Neuronal stem cell (in vitro differentiated cells): ENCODE results near the gene RPN1.
"Not testable (repeated sequence)": the region's sequence is repeated elsewhere in the genome, so short reads cannot be mapped to it uniquely, and the experiment has no call there.

Source experiments
- DNase-seq: peaks from one replicate; pipeline ENCODE4 v3.0.0-alpha.2; 2013; ENCODE audit warnings: low spot score
- H2AFZ ChIP-seq: one replicate; pipeline ENCODE4 v1.6.1; 2013; ENCODE audit warnings: mild to moderate bottlenecking, low read length, inconsistent platforms
- H2AK5ac ChIP-seq: 2 replicates; pipeline ENCODE4 v1.6.1; 2013; ENCODE audit warnings: low read depth, mild to moderate bottlenecking, inconsistent platforms, low read length, moderate library complexity, mixed read lengths
- H2BK120ac ChIP-seq: 2 replicates; pipeline ENCODE4 v1.6.1; 2013; ENCODE audit warnings: low read depth, mild to moderate bottlenecking, inconsistent platforms, low read length, moderate library complexity, mixed read lengths
- H2BK12ac ChIP-seq: one replicate; pipeline ENCODE4 v1.6.1; 2013; ENCODE audit warnings: low read length, inconsistent platforms
- H2BK15ac ChIP-seq: 2 replicates; pipeline ENCODE4 v1.6.1; 2013; ENCODE audit warnings: mild to moderate bottlenecking, low read length, inconsistent platforms, mixed read lengths
- H2BK5ac ChIP-seq: one replicate; pipeline ENCODE4 v1.6.1; 2013; ENCODE audit warnings: inconsistent platforms, mild to moderate bottlenecking, low read length, moderate library complexity
- H3K14ac ChIP-seq: one replicate; pipeline ENCODE4 v1.6.1; 2013; ENCODE audit warnings: low read length, inconsistent platforms
- H3K18ac ChIP-seq: 2 replicates; pipeline ENCODE4 v1.6.1; 2013; ENCODE audit warnings: low read length, inconsistent platforms
- H3K23ac ChIP-seq: 2 replicates; pipeline ENCODE4 v1.6.1; 2013; ENCODE audit warnings: low read depth, mild to moderate bottlenecking, mixed read lengths, low read length, inconsistent platforms; ENCODE audit not compliant: poor library complexity
- H3K27ac ChIP-seq: replicated peaks from 3 replicates; pipeline ENCODE4 v1.5.1; 2013; ENCODE audit warnings: low read length, inconsistent platforms
- H3K27me3 ChIP-seq, 3 experiments: 2 replicates each; pipeline ENCODE4 v1.6.1; 2013; ENCODE audit warnings: low read length in 3 of 3, mild to moderate bottlenecking in 2 of 3, inconsistent platforms in 1 of 3, low read depth in 1 of 3, mixed read lengths in 1 of 3, moderate library complexity in 1 of 3; ENCODE audit not compliant: control insufficient read depth in 3 of 3, insufficient read depth in 3 of 3
- H3K36me3 ChIP-seq, 2 donors: replicated peaks in 1 of 2; 2 replicates each; pipeline ENCODE4 v1.6.1; 2013; ENCODE audit warnings: low read length in 2 of 2; ENCODE audit not compliant: control insufficient read depth in 2 of 2, insufficient read depth in 2 of 2
- H3K4ac ChIP-seq: 2 replicates; pipeline ENCODE4 v1.6.1; 2013; ENCODE audit warnings: inconsistent platforms, mild to moderate bottlenecking, low read length, moderate library complexity
- H3K4me1 ChIP-seq, 2 donors: 1 replicate in 1 of 2; 2 replicates in 1 of 2; pipeline ENCODE4 v1.6.1; 2013; ENCODE audit warnings: low read length in 2 of 2, low read depth in 1 of 2; ENCODE audit not compliant: control insufficient read depth in 2 of 2, insufficient read depth in 1 of 2
- H3K4me2 ChIP-seq: one replicate; pipeline ENCODE4 v1.6.1; 2013; ENCODE audit warnings: mild to moderate bottlenecking, low read length, inconsistent platforms; ENCODE audit not compliant: insufficient read depth, poor library complexity, severe bottlenecking
- H3K4me3 ChIP-seq, 2 donors: 2 replicates each; pipeline ENCODE4 v1.5.1; 2013; ENCODE audit warnings: low read length in 2 of 2, mild to moderate bottlenecking in 2 of 2, inconsistent platforms in 1 of 2, moderate library complexity in 1 of 2
- H3K79me1 ChIP-seq: one replicate; pipeline ENCODE4 v1.6.1; 2013; ENCODE audit warnings: low read depth, mild to moderate bottlenecking, inconsistent platforms, low read length, moderate library complexity
- H3K9ac ChIP-seq: one replicate; pipeline ENCODE4 v1.6.1; 2013; ENCODE audit warnings: mild to moderate bottlenecking, low read depth, low read length, inconsistent platforms; ENCODE audit not compliant: poor library complexity
- H3K9me3 ChIP-seq, 2 donors: replicated peaks in 1 of 2; 2 replicates each; pipeline versions ENCODE3 to v1.6.1; 2013; ENCODE audit warnings: low read length in 2 of 2, mild to moderate bottlenecking in 2 of 2, inconsistent platforms in 1 of 2, low read depth in 1 of 2, mixed read lengths in 1 of 2, moderate library complexity in 1 of 2; ENCODE audit not compliant: control insufficient read depth in 2 of 2, insufficient read depth in 1 of 2
- H4K8ac ChIP-seq: one replicate; pipeline ENCODE4 v1.6.1; 2013; ENCODE audit warnings: low read depth, mild to moderate bottlenecking, inconsistent platforms, low read length, moderate library complexity
- H4K91ac ChIP-seq: one replicate; pipeline ENCODE4 v1.6.1; 2013; ENCODE audit warnings: low read length, low read depth, mild to moderate bottlenecking, inconsistent platforms; ENCODE audit not compliant: poor library complexity
- WGBS, 2 donors: extraction: QIAGEN DNeasy Blood & Tissue Kit; methylation state at CpG; one replicate each; pipeline ENCODE4 v1.1.7; 2013; ENCODE audit warnings: missing lambda C conversion rate in 2 of 2, mixed read lengths in 1 of 2; ENCODE audit not compliant: insufficient read length in 2 of 2, insufficient replicate concordance in 1 of 2; ENCODE audit errors: extremely low coverage in 2 of 2; 5-methylcytosine and 5-hydroxymethylcytosine counted together

Gene RPN1

DNA sequence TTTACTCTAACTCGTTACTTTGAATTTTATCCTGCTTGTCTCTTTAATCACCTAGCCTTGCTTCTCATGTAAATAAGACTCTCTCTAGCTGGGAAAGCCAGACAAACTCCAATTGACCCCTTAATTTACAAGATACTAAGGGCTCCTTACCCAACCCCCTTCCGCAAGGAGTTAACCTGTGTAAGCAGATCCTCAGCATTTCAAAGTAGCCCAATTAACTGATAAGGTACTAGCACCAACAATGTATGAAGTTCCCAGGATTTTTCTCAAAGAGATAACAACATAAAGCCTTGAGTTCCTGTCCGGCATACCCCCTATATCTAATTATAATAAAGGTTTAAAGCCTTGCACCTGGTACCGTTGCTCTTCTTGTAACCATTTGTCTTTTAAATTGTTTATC is 25.2 kb upstream of the RPN1 start:
- not testable (repeated sequence) for H3K9ac ChIP-seq, H2AFZ ChIP-seq, H3K4ac ChIP-seq, H2AK5ac ChIP-seq, H3K23ac ChIP-seq, H2BK5ac ChIP-seq, H2BK15ac ChIP-seq, H3K9me3 ChIP-seq, H2BK12ac ChIP-seq, H3K4me1 ChIP-seq, H3K14ac ChIP-seq, H3K18ac ChIP-seq, H3K36me3 ChIP-seq, H3K4me3 ChIP-seq, H3K79me1 ChIP-seq, H3K4me2 ChIP-seq, H4K91ac ChIP-seq, DNase-seq, H3K27ac ChIP-seq, H2BK120ac ChIP-seq, H4K8ac ChIP-seq, H3K27me3 ChIP-seq
- WGBS, 2 donors = no CpG with 5 or more reads among the region's 4 CpGs

DNA sequence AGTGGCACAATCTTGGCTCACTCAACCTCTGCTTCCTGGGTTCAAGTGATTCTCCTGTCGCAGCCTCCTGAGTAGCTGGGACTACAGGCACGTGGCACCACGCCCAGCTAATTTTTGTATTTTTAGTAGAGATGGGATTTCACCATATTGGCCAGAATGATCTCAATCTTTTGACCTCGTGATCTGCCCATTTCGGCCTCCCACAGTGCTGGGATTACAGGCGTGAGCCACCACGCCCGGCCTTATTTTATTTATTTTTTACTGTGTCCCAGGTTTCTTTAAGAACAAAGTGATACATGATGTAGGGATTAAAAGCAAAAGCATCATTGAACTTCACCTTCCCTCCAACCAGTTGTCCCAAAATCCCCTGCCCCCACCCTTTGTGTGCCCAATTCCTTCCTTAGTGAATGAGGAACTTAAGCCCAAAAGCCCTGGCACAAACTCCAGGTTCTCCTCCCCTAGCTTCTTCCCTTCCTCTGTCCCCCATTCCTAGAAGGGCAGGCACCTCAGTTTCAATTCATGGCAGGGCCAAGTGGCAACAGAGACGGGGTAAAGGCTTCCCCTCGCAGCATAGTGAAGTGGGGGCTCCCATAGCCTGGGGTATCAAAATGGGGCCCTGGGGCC is 23.7 kb upstream of the RPN1 start:
- Histone ChIP-seq H3K27ac (no peak overlapping the region), H3K18ac (no peak overlapping the region), H2BK5ac (no peak overlapping the region), H2AK5ac (peak overlapping the region; percentile 56), H2AFZ (no peak overlapping the region), H3K4me1 (no peaks in the 10 kb centered on the region), H3K23ac (no peak overlapping the region), H3K27me3 (peaks cover 0 to 1% (median 0%) of the 10 kb centered on the region in 3 experiments), H3K4me3 (no peak overlapping the region), H3K4ac (no peak overlapping the region), H4K8ac (no peak overlapping the region), H2BK120ac (no peak overlapping the region), H4K91ac (no peak overlapping the region), H2BK15ac (no peak overlapping the region), H3K79me1 (no peaks in the 10 kb centered on the region), H3K9ac (no peak overlapping the region), H3K9me3 (no peaks in the 10 kb centered on the region), H3K14ac (no peak overlapping the region), H2BK12ac (no peak overlapping the region), H3K36me3 (no peaks in the 10 kb centered on the region), H3K4me2 (no peak overlapping the region)
- no peak for DNase-seq
- no CpG with 5 or more reads among the region's 10 CpGs for WGBS, 2 donors

DNA sequence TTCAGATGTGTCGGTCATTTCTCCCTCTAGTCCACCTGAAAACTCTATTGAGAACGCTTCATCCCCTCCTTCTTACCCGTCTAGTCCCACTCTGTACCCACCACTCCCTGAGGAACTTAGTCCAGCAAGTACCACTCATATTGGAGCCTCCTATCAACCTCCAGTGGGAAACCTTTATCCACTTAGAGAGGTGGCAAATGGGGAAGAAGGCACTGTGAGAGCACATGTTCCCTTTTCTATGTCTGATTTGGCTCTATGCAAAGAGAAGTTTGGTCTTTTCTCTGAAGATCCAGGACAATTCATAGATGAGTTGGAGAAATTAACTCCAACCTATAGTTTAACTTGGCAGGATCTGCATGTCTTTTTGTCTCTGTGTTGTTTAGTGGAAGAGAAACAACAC is 17.0 kb upstream of the RPN1 start:
- Histone ChIP-seq H4K8ac (no peak overlapping the region), H4K91ac (no peak overlapping the region), H3K18ac (no peak overlapping the region), H3K36me3 (no peaks in the 10 kb centered on the region), H3K9ac (no peak overlapping the region), H2AK5ac (no peak overlapping the region), H2BK120ac (no peak overlapping the region), H3K4me1 (no peaks in the 10 kb centered on the region), H2BK5ac (no peak overlapping the region), H3K79me1 (no peaks in the 10 kb centered on the region), H2AFZ (no peak overlapping the region), H2BK12ac (no peak overlapping the region), H2BK15ac (no peak overlapping the region), H3K4ac (no peak overlapping the region), H3K27ac (no peak overlapping the region), H3K4me3 (no peak overlapping the region), H3K4me2 (no peak overlapping the region), H3K9me3 (peaks cover 0 to 2% of the 10 kb centered on the region in 2 donors), H3K23ac (no peak overlapping the region), H3K14ac (no peak overlapping the region), H3K27me3 (no peaks in the 10 kb centered on the region)
- DNase-seq = no peak
- no CpG with 5 or more reads among the region's 3 CpGs for WGBS, 2 donors

DNA sequence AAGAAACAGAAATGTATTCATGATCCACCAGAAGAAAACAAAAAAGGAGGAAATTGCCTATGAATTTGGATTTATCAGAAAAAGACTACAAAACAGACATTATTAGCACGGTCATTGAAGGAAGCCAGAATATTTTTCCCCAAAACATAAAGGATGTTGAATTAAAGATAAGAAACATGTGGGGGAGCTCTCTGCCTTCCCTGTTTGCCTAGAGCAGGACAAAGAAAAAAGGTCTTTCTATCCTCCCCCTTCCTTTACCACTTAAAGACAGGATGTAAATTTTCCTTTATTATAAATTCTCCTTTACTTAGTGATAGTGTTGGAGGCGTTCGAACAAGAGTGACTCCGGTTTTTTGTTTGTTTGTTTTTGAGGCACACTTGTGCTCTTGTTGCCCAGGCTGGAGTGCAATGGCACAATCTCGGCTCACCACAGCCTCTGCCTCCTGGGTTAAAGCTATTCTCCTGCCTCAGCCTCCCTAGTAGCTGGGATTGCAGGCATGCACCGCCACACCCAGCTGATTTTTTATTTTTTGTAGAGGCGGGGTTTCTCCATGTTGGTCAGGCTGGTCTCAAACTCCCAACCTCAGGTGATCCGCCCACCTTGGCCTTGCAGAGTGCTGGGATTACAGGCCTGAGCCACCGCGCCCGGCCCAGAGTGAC is 14.9 kb upstream of the RPN1 start:
- no peak overlapping the region for H4K91ac ChIP-seq
- H3K18ac ChIP-seq = no peak overlapping the region
- H3K9me3 ChIP-seq = peaks cover 0 to 2% of the 10 kb centered on the region in 2 donors
- H3K27ac ChIP-seq = no peak overlapping the region
- no peak overlapping the region for H2AK5ac ChIP-seq
- H4K8ac ChIP-seq = no peak overlapping the region
- DNase-seq = no peak
- H3K4me1 ChIP-seq = no peaks in the 10 kb centered on the region
- no peak overlapping the region for H3K9ac ChIP-seq
- H2AFZ ChIP-seq = peak overlapping the region; percentile 28
- no peak overlapping the region for H2BK5ac ChIP-seq
- H2BK120ac ChIP-seq = no peak overlapping the region
- no peaks in the 10 kb centered on the region for H3K79me1 ChIP-seq
- no peaks in the 10 kb centered on the region for H3K36me3 ChIP-seq
- H3K14ac ChIP-seq = no peak overlapping the region
- no peak overlapping the region for H3K4me3 ChIP-seq
- no peak overlapping the region for H3K4ac ChIP-seq
- no peaks in the 10 kb centered on the region for H3K27me3 ChIP-seq
- no peak overlapping the region for H2BK12ac ChIP-seq
- no CpG with 5 or more reads among the region's 11 CpGs for WGBS, 2 donors
- no peak overlapping the region for H3K4me2 ChIP-seq
- H2BK15ac ChIP-seq = no peak overlapping the region
- H3K23ac ChIP-seq = no peak overlapping the region
